Activated naive CD4-positive, alpha-beta T cell treated with anti-CD3 and anti-CD28 coated beads for 36 hours (primary cell): ENCODE results near the gene UXT. TPM values are rescaled to one million over a fixed set of nuclear protein-coding genes. Genes with fewer than 3 reads are reported as not detected.
"Not testable (repeated sequence)": the region's sequence is repeated elsewhere in the genome, so short reads cannot be mapped to it uniquely, and the experiment has no call there.

ENCODE experiments used
- CTCF ChIA-PET: fragments of 350-600 bp; sonication (Branson Sonifier 250); formaldehyde crosslinking; loops from one replicate; lab custom pipeline; 2021; ENCODE audit warnings: antibody characterized with exemption; lab: Charles Lee
- DNase-seq: peaks from one replicate; pipeline ENCODE4 v3.0.0-alpha.2; 2020
- H3K27ac Mint-ChIP-seq: one replicate; pipeline ENCODE4 v1.8.0; 2021; ENCODE audit warnings: mild to moderate bottlenecking, mixed read lengths
- H3K27me3 Mint-ChIP-seq: one replicate; pipeline ENCODE4 v1.8.0; 2021; ENCODE audit warnings: low read depth, mixed read lengths
- H3K36me3 Mint-ChIP-seq: one replicate; pipeline ENCODE4 v1.8.0; 2021; ENCODE audit warnings: low read depth, mixed read lengths
- H3K4me1 Mint-ChIP-seq: one replicate; pipeline ENCODE4 v1.8.0; 2021; ENCODE audit warnings: low read depth, mixed read lengths
- H3K4me3 Mint-ChIP-seq: one replicate; pipeline ENCODE4 v1.8.0; 2021; ENCODE audit warnings: mild to moderate bottlenecking, moderate library complexity, mixed read lengths
- H3K9me3 Mint-ChIP-seq: one replicate; pipeline ENCODE4 v1.8.0; 2021; ENCODE audit warnings: mixed read lengths
- intact Hi-C: fragments of 100-400 bp; cut with micrococcal nuclease; formaldehyde crosslinking; loops from one replicate; pipeline ENCODE4 v1.15.1; 2023
- total RNA-seq, 2 experiments: library from RNA; stranded (reverse); gene quantifications; one replicate each; pipeline ENCODE4 v1.2.3, GENCODE V29; 2021

The UXT gene
- total RNA-seq, 2 experiments from 2014 or later: 192 to 198 TPM

GRCh38 chrX:47608130-47608810 lies 50.7 kb downstream of the UXT start:
- intact Hi-C loops: no loop called here
- Mint-ChIP-seq H3K36me3 (no peaks in the 10 kb centered on the region), H3K9me3 (no peaks in the 10 kb centered on the region), H3K27me3 (no peaks in the 10 kb centered on the region), H3K4me1 (peaks cover 6% of the 10 kb centered on the region), H3K4me3 (no peak overlapping the region), H3K27ac (no peak overlapping the region)
- CTCF ChIA-PET: no interaction called here
- no peak for DNase-seq

GRCh38 chrX:47607091-47607490 lies 51.9 kb downstream of the UXT start:
- H3K36me3 Mint-ChIP-seq: no peaks in the 10 kb centered on the region
- no peak for DNase-seq
- CTCF ChIA-PET: no interaction called here
- H3K4me3 Mint-ChIP-seq: no peak overlapping the region
- H3K27me3 Mint-ChIP-seq: no peaks in the 10 kb centered on the region
- no peak overlapping the region for H3K27ac Mint-ChIP-seq
- H3K9me3 Mint-ChIP-seq: no peaks in the 10 kb centered on the region
- intact Hi-C loops: no loop called here
- H3K4me1 Mint-ChIP-seq: peaks cover 6% of the 10 kb centered on the region

DNA sequence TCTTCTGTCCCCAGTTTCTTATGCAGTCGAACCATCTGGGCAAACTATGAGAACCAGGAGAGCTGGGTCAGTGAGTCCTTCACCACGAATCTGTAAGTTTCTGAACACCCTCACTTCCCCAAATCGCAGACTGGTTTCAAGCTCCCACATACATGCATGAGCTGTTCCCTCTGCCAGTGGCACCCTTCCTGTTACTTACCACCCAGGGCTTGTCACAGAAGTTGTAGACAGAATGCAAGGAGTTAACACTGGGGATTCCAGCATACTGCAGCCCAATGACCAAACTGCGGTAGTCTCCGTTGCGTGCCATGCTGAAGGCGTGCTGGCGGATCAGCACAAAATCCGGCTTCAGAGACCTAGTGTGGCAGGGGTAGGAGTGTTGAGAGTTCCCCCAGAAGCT lies 54.0 kb downstream of the UXT start:
- Mint-ChIP-seq H3K27me3 (no peaks in the 10 kb centered on the region), H3K9me3 (no peaks in the 10 kb centered on the region), H3K27ac (no peak overlapping the region), H3K4me1 (peaks cover 6% of the 10 kb centered on the region), H3K4me3 (no peak overlapping the region), H3K36me3 (no peaks in the 10 kb centered on the region)
- CTCF ChIA-PET: no interaction called here
- intact Hi-C loops: no loop called here
- no peak for DNase-seq

DNA sequence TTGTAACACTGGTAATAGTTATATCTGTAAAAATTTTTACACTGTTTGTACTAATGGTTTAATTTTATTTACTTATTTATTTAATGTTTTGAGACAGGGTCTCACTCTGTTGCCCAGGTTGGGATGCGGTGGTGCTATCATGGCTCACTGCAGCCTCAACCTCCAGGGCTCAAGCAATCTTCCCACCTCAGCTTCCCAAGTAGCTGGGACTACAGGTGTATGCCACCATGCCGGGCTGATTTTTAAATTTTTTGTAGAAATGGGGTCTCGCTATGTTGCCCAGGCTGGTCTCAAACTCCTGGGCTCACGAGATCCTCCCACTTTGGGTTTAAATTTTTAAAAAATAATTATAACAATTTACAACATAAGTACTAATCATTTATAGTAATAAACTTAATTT lies 55.9 kb downstream of the UXT start:
- H3K4me3 Mint-ChIP-seq, DNase-seq, intact Hi-C loops, H3K9me3 Mint-ChIP-seq, H3K4me1 Mint-ChIP-seq, H3K27ac Mint-ChIP-seq, CTCF ChIA-PET, H3K27me3 Mint-ChIP-seq, H3K36me3 Mint-ChIP-seq: not testable (repeated sequence)

Other genes with a start within 250 kb of the UXT start
- gene ZNF41, start 176.0 kb downstream of the UXT start, total RNA-seq: 1 to 10 TPM; 4.6 to 6.4 TPM
- gene ARAF, start 98.0 kb downstream of the UXT start, total RNA-seq: 10 to 100 TPM; 65.9 to 71.5 TPM
- 1 to 10 TPM; 6.7 to 9.4 TPM for gene TIMP1, start 76.7 kb downstream of the UXT start, total RNA-seq
- under 1 TPM; 0.12 to 0.36 TPM for gene SYN1, start 39.3 kb downstream of the UXT start, total RNA-seq
- gene CFP, start 29.2 kb downstream of the UXT start, total RNA-seq: 1 to 10 TPM; 5.1 to 6.8 TPM
- gene ELK1, start 8.6 kb downstream of the UXT start, total RNA-seq: 10 to 100 TPM; 58.1 to 58.8 TPM
- gene ZNF81, start 177.7 kb upstream of the UXT start, total RNA-seq: 1 to 10 TPM; 5.8 to 7.2 TPM